PC-3 (cell line): ENCODE results near the gene CEP112.

Source experiments
- EZH2 ChIP-seq: fragments of 300-600 bp; sonication (generic); IDR thresholded peaks from one replicate; pipeline ENCODE4 v1.6.1; 2017; ENCODE audit warnings: antibody characterized with exemption, mild to moderate bottlenecking, low read length; ENCODE audit not compliant: unreplicated experiment
- EZH2phosphoT487 ChIP-seq: fragments of 300-600 bp; sonication (generic); IDR thresholded peaks from 2 replicates; pipeline ENCODE4 v1.6.1; 2018; ENCODE audit warnings: mild to moderate bottlenecking, antibody characterized with exemption, low read length, borderline replicate concordance
- TF ChIP-seq, protein P1 (sequence below): fragments of 300-600 bp; sonication (generic); conservative IDR thresholded peaks from 2 replicates; pipeline ENCODE4 v1.5.1; 2017; ENCODE audit warnings: antibody characterized with exemption, low read depth, mild to moderate bottlenecking, low read length

DNA sequence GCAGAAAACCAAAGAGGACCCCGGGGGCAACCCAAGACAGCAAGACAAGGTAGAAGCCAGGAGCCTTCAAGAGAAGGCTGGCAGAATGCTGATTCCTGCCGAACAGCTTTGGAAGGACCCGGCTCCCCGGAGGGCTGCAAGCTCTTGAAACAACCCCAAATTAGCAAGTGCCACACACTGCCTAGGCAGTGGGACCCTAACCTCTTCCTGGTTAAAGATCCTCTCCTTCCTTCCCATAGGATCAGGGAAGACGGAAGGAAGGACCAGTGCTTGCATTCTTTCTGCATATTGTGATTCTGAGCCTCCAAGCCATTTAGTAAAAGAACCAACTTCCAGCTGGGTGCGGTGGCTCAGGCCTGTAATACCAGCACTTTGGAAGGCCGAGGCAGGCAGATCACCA, 508.5 kb downstream of the CEP112 start:
- TF ChIP-seq, protein P1, sequence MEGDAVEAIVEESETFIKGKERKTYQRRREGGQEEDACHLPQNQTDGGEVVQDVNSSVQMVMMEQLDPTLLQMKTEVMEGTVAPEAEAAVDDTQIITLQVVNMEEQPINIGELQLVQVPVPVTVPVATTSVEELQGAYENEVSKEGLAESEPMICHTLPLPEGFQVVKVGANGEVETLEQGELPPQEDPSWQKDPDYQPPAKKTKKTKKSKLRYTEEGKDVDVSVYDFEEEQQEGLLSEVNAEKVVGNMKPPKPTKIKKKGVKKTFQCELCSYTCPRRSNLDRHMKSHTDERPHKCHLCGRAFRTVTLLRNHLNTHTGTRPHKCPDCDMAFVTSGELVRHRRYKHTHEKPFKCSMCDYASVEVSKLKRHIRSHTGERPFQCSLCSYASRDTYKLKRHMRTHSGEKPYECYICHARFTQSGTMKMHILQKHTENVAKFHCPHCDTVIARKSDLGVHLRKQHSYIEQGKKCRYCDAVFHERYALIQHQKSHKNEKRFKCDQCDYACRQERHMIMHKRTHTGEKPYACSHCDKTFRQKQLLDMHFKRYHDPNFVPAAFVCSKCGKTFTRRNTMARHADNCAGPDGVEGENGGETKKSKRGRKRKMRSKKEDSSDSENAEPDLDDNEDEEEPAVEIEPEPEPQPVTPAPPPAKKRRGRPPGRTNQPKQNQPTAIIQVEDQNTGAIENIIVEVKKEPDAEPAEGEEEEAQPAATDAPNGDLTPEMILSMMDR = no peak
- TF ChIP-seq EZH2 (no peak), EZH2phosphoT487 (no peak)
